Peyer's patch (tissue), 4 donors: ENCODE measurements around the gene RBM39.

Experiments used
- POLR2A ChIP-seq, 2 donors: fragments of 450-650 bp; IDR thresholded peaks; one replicate each; pipeline ENCODE4 v1.5.1; 2017; ENCODE audit warnings: antibody characterized with exemption in 2 of 2, mild to moderate bottlenecking in 2 of 2, moderate library complexity in 2 of 2
- TF ChIP-seq, protein P1 (sequence below), 6 experiments: fragments of 450-650 bp in 4 of 6; fragments of 200-600 bp in 2 of 6; sonication (generic) in 1 of 6; IDR thresholded peaks; one replicate each; pipeline ENCODE4 v1.5.1; 2017 to 2019; ENCODE audit warnings: antibody characterized with exemption in 6 of 6, mild to moderate bottlenecking in 3 of 6, moderate library complexity in 1 of 6

GRCh38 chr20:35665949-35666288 lies 76.1 kb downstream of the RBM39 start:
- TF ChIP-seq, protein P1, sequence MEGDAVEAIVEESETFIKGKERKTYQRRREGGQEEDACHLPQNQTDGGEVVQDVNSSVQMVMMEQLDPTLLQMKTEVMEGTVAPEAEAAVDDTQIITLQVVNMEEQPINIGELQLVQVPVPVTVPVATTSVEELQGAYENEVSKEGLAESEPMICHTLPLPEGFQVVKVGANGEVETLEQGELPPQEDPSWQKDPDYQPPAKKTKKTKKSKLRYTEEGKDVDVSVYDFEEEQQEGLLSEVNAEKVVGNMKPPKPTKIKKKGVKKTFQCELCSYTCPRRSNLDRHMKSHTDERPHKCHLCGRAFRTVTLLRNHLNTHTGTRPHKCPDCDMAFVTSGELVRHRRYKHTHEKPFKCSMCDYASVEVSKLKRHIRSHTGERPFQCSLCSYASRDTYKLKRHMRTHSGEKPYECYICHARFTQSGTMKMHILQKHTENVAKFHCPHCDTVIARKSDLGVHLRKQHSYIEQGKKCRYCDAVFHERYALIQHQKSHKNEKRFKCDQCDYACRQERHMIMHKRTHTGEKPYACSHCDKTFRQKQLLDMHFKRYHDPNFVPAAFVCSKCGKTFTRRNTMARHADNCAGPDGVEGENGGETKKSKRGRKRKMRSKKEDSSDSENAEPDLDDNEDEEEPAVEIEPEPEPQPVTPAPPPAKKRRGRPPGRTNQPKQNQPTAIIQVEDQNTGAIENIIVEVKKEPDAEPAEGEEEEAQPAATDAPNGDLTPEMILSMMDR (IDR thresholded peaks at IDR 0.05) = no peak
- TF ChIP-seq POLR2A (IDR thresholded peaks at IDR 0.05) = no peak
